H1 (cell line): ENCODE measurements around the gene ZNF320. TPM values are rescaled to one million over a fixed set of nuclear protein-coding genes. Genes with fewer than 3 reads are reported as not detected.

Source experiments
- CTCF ChIA-PET: fragments of 300-600 bp; sonication (Branson Sonifier 250); formaldehyde crosslinking; loops from one replicate; lab custom pipeline; 2021; ENCODE audit not compliant: partially characterized antibody; lab: Charles Lee
- POLR2A ChIA-PET: fragments of 300-600 bp; sonication (Branson Sonifier 250); formaldehyde crosslinking; loops from one replicate; lab custom pipeline; 2021; ENCODE audit warnings: inconsistent platforms; ENCODE audit not compliant: partially characterized antibody; lab: Charles Lee
- DNase-seq, 2 experiments: peaks; one replicate each; pipeline versions ENCODE4 v3.0.0 to v3.0.0-alpha.2; 2010 to 2022; ENCODE audit warnings: low spot score in 2 of 2, low read depth in 1 of 2, mixed read lengths in 1 of 2
- FAIRE-seq: peaks from 2 replicates; lab custom pipeline; 2011; peaks lifted over from hg19 to GRCh38; lab: Jason Lieb, UNC
- H2AFZ ChIP-seq: 2 replicates; pipeline ENCODE4 v1.8.1; 2012; ENCODE audit warnings: low read length, inconsistent platforms
- H2AK5ac ChIP-seq: 2 replicates; pipeline ENCODE4 v1.6.1; 2013; ENCODE audit warnings: low read depth, low read length
- H2BK120ac ChIP-seq: replicated peaks from 2 replicates; pipeline ENCODE3; 2013; ENCODE audit warnings: low read depth, low read length, inconsistent platforms
- H2BK12ac ChIP-seq: 2 replicates; pipeline ENCODE4 v1.6.1; 2013; ENCODE audit warnings: low read depth, low read length
- H2BK15ac ChIP-seq: 2 replicates; pipeline ENCODE4 v1.6.1; 2013; ENCODE audit warnings: low read length
- H2BK20ac ChIP-seq: 2 replicates; pipeline ENCODE4 v1.6.1; 2013; ENCODE audit warnings: low read length
- H2BK5ac ChIP-seq: 2 replicates; pipeline ENCODE4 v1.6.1; 2013; ENCODE audit warnings: low read depth, low read length
- H3K14ac ChIP-seq: 2 replicates; pipeline ENCODE4 v1.6.1; 2013; ENCODE audit warnings: inconsistent platforms; ENCODE audit not compliant: insufficient read length
- H3K18ac ChIP-seq: 2 replicates; pipeline ENCODE4 v1.6.1; 2013; ENCODE audit warnings: low read length; ENCODE audit errors: extremely low read depth
- H3K23ac ChIP-seq: 2 replicates; pipeline ENCODE4 v1.6.1; 2013; ENCODE audit warnings: inconsistent platforms; ENCODE audit not compliant: insufficient read length
- H3K23me2 ChIP-seq: 2 replicates; pipeline ENCODE4 v1.6.1; 2013; ENCODE audit warnings: low read depth, low read length
- H3K27ac ChIP-seq: 2 replicates; pipeline ENCODE4 v1.6.1; 2011; ENCODE audit warnings: low read depth, low read length, inconsistent platforms
- H3K27me3 ChIP-seq, 4 experiments: replicated peaks in 1 of 4; 1 replicate in 1 of 4; 2 replicates in 3 of 4; pipeline versions ENCODE4 v1.6.1 to v1.8.1; 2011 to 2013; ENCODE audit warnings: low read length in 3 of 4, mild to moderate bottlenecking in 3 of 4, inconsistent platforms in 2 of 4, mixed read lengths in 2 of 4, moderate library complexity in 1 of 4; ENCODE audit not compliant: control insufficient read depth in 3 of 4, insufficient read depth in 3 of 4; ENCODE audit errors: extremely low read depth in 1 of 4
- H3K36me3 ChIP-seq, 4 experiments: 2 replicates each; pipeline versions ENCODE4 v1.6.1 to v1.8.1; 2011 to 2013; ENCODE audit warnings: mild to moderate bottlenecking in 4 of 4, low read length in 3 of 4, moderate library complexity in 2 of 4, control low read depth in 1 of 4, inconsistent platforms in 1 of 4; ENCODE audit not compliant: insufficient read depth in 4 of 4, control insufficient read depth in 2 of 4
- H3K4ac ChIP-seq: replicated peaks from 2 replicates; pipeline ENCODE3; 2013; ENCODE audit warnings: low read length, low read depth, mixed read lengths, inconsistent platforms; ENCODE audit not compliant: insufficient read length
- H3K4me1 ChIP-seq, 4 experiments: replicated peaks in 1 of 4; 1 replicate in 1 of 4; 2 replicates in 3 of 4; pipeline versions ENCODE4 v1.6.1 to v1.8.1; 2011 to 2013; ENCODE audit warnings: low read length in 3 of 4, inconsistent platforms in 2 of 4, mixed read lengths in 1 of 4; ENCODE audit not compliant: insufficient read depth in 4 of 4, control insufficient read depth in 3 of 4
- H3K4me2 ChIP-seq, 2 experiments: 2 replicates each; pipeline versions ENCODE4 v1.6.1 to v1.8.1; 2011 to 2013; ENCODE audit warnings: low read depth in 2 of 2, low read length in 2 of 2, control low read depth in 1 of 2, inconsistent platforms in 1 of 2, mild to moderate bottlenecking in 1 of 2; ENCODE audit not compliant: insufficient read depth in 1 of 2
- H3K4me3 ChIP-seq, 4 experiments: fragments of 200-600, 300-600 bp in 1 of 4; sonication (generic), shearing (Covaris generic), sonication (Bioruptor Twin) in 1 of 4; 2 replicates each; pipeline versions ENCODE4 v1.5.1 to v1.8.1; 2011 to 2016; ENCODE audit warnings: low read length in 4 of 4, low read depth in 3 of 4, control low read depth in 2 of 4, inconsistent platforms in 2 of 4, mild to moderate bottlenecking in 2 of 4, mixed read lengths in 1 of 4, moderate library complexity in 1 of 4; ENCODE audit not compliant: insufficient read depth in 2 of 4; ENCODE audit errors: extremely low read depth in 1 of 4
- H3K56ac ChIP-seq: replicated peaks from 2 replicates; pipeline ENCODE3; 2013; ENCODE audit warnings: low read depth, mild to moderate bottlenecking, mixed read lengths, low read length, inconsistent platforms; ENCODE audit not compliant: insufficient read length
- H3K79me1 ChIP-seq: 2 replicates; pipeline ENCODE4 v1.6.1; 2013; ENCODE audit warnings: low read depth, low read length, control low read depth
- H3K79me2 ChIP-seq, 2 experiments: 2 replicates each; pipeline versions ENCODE4 v1.6.1 to v1.8.1; 2012 to 2013; ENCODE audit warnings: low read length in 2 of 2, mild to moderate bottlenecking in 2 of 2, inconsistent platforms in 1 of 2; ENCODE audit not compliant: insufficient read depth in 2 of 2, control insufficient read depth in 1 of 2
- H3K9ac ChIP-seq, 4 experiments: replicated peaks in 1 of 4; 1 replicate in 1 of 4; 2 replicates in 3 of 4; pipeline versions ENCODE4 v1.6.1 to v1.8.1; 2011 to 2013; ENCODE audit warnings: low read depth in 3 of 4, low read length in 3 of 4, control low read depth in 2 of 4, mild to moderate bottlenecking in 2 of 4, moderate library complexity in 2 of 4, inconsistent platforms in 1 of 4; ENCODE audit errors: extremely low read depth in 1 of 4
- H3K9me3 ChIP-seq, 2 experiments: 2 replicates each; pipeline versions ENCODE4 v1.6.1 to v1.8.1; 2012 to 2013; ENCODE audit warnings: mild to moderate bottlenecking in 2 of 2, moderate library complexity in 2 of 2, control low read depth in 1 of 2, inconsistent platforms in 1 of 2, low read depth in 1 of 2, low read length in 1 of 2, mixed read lengths in 1 of 2; ENCODE audit not compliant: insufficient read depth in 2 of 2
- H4K20me1 ChIP-seq, 2 experiments: replicated peaks in 1 of 2; 2 replicates each; pipeline versions ENCODE3 to v1.8.1; 2011 to 2013; ENCODE audit warnings: inconsistent platforms in 2 of 2, low read length in 2 of 2, mild to moderate bottlenecking in 1 of 2; ENCODE audit not compliant: insufficient read depth in 2 of 2, control insufficient read depth in 1 of 2
- H4K5ac ChIP-seq: 2 replicates; pipeline ENCODE4 v1.6.1; 2013; ENCODE audit warnings: low read length, low read depth, mixed read lengths, inconsistent platforms; ENCODE audit not compliant: insufficient read length
- H4K8ac ChIP-seq: 2 replicates; pipeline ENCODE4 v1.8.0; 2013; ENCODE audit warnings: mild to moderate bottlenecking, moderate library complexity, low read length, inconsistent platforms; ENCODE audit not compliant: insufficient read depth; ENCODE audit errors: extremely low read depth
- H4K91ac ChIP-seq: replicated peaks from 2 replicates; pipeline ENCODE3; 2013; ENCODE audit warnings: low read length, mixed read lengths, inconsistent platforms; ENCODE audit not compliant: insufficient read length
- CBX8 ChIP-seq: fragments of 300-800, 300-1000 bp; sonication (generic); IDR thresholded peaks from 2 replicates; pipeline ENCODE4 v1.7.1; 2016; ENCODE audit warnings: low read depth, low read length, borderline replicate concordance
- WGBS, 2 experiments: shearing (Covaris generic) in 1 of 2; methylation state at CpG; one replicate each; pipeline versions ENCODE4 v1.1.6 to v1.1.7; 2013 to 2015; ENCODE audit warnings: low lambda C conversion rate in 2 of 2, mixed read lengths in 2 of 2, inconsistent platforms in 1 of 2, low coverage in 1 of 2, missing lambda C conversion rate in 1 of 2; ENCODE audit not compliant: insufficient replicate concordance in 2 of 2, insufficient coverage in 1 of 2, insufficient read length in 1 of 2; ENCODE audit errors: extremely low coverage in 1 of 2, missing lambda C conversion rate in 1 of 2; 5-methylcytosine and 5-hydroxymethylcytosine counted together
- polyA plus RNA-seq, 7 experiments: library from polyadenylated mRNA; depleted of rRNA in 3 of 7; stranded (reverse) in 5 of 7; unstranded in 2 of 7; fragments of >200 nt in 5 of 7; fragments of 200-250 nt in 2 of 7; gene quantifications; 1 replicate in 5 of 7; 2 replicates in 1 of 7; 4 replicates in 1 of 7; pipeline versions ENCODE4 v1.2.1 to v1.2.3, GENCODE V29; 2011 to 2013; ENCODE audit warnings: missing spikeins in 2 of 7, mixed read lengths in 2 of 7
- total RNA-seq: library from RNA; stranded (reverse); fragmentation: NEBNext Ultra II Directional; extraction: Animal tissue kit (Norgen Biotek cat#: 25700); gene quantifications from 2 replicates; pipeline ENCODE4 v1.2.1, GENCODE V29; 2021

ZNF320 gene
- total and polyA plus RNA-seq, 2 of the 8 experiments (the other 6 are each of a cell fraction or from before 2014, with no cell fraction given): 20.6 to 26.8 TPM

- H3K23ac ChIP-seq: no peak overlapping the region
- DNase-seq (no peak), FAIRE-seq (no peak)
- H3K14ac ChIP-seq: no peak overlapping the region
- no peak overlapping the region for H3K56ac ChIP-seq
- 74% methylated on average over 2 of the region's 3 CpGs; no CpG with 5 or more reads in 1 of the 2 experiments for WGBS, 2 experiments
- no peak overlapping the region for H2BK20ac ChIP-seq
- ChIA-PET POLR2A (interaction anchor here (0.6 to 1.8 kb wide), 2 partner anchors 22 to 559 kb away, joined by 4 to 5 read pairs; no protein-coding TSS in a partner anchor), CTCF (interaction anchor here (0.7 to 1.8 kb wide), 4 partner anchors 92 to 1032 kb away, joined by 3 to 6 read pairs (median 3); no protein-coding TSS in a partner anchor)
- H3K79me2 ChIP-seq: 0 out of 4 replicates have a peak, but pooled peaks cover 0 to under 1% of the 10 kb centered on the region in 2 experiments
- no peak overlapping the region for H3K4ac ChIP-seq
- H2BK5ac ChIP-seq: no peak overlapping the region
- no peak overlapping the region for H4K8ac ChIP-seq
- no peak overlapping the region for H2AK5ac ChIP-seq
- H3K18ac ChIP-seq: no peak overlapping the region
- H3K23me2 ChIP-seq: peaks cover 4% of the 10 kb centered on the region; the same call in 1 of the 2 replicates
- no peak overlapping the region for H3K27ac ChIP-seq
- peaks cover 3 to 6% (median 4%) of the 10 kb centered on the region in 4 experiments; a peak in 5 of 7 replicates for H3K4me1 ChIP-seq
- no peaks in the 10 kb centered on the region for H3K79me1 ChIP-seq
- no peak overlapping the region for H4K91ac ChIP-seq
- H3K27me3 ChIP-seq: no peaks in the 10 kb centered on the region
- no peak overlapping the region for H3K4me3 ChIP-seq
- no peak overlapping the region for H2BK12ac ChIP-seq
- no peak overlapping the region for H4K5ac ChIP-seq
- no peak overlapping the region for H2BK15ac ChIP-seq
- H3K36me3 ChIP-seq: peaks cover 0 to 10% (median 4%) of the 10 kb centered on the region in 4 experiments; a peak in 5 of 8 replicates
- no peak overlapping the region for H3K9ac ChIP-seq
- no peak overlapping the region for H3K4me2 ChIP-seq
- no peak overlapping the region for H2BK120ac ChIP-seq
- H2AFZ ChIP-seq: no peak overlapping the region
- no peaks in the 10 kb centered on the region for H3K9me3 ChIP-seq
- no peaks in the 10 kb centered on the region for H4K20me1 ChIP-seq
- no peak for TF ChIP-seq CBX8
These were observed 4.4 kb upstream of the ZNF320 start for GRCh38 chr19:52901842-52902241.
